22Rv1 (cell line): ENCODE results near the gene BPGM.

Experiments
- CTCF ChIP-seq: fragments of 450-650 bp; IDR thresholded peaks from 2 replicates; pipeline ENCODE4 v1.5.1; 2017; ENCODE audit warnings: mild to moderate bottlenecking
- ZFX ChIP-seq: fragments of 450-650 bp; IDR thresholded peaks from 2 replicates; pipeline ENCODE4 v1.6.1; 2017; ENCODE audit warnings: antibody characterized with exemption, borderline replicate concordance

- TF ChIP-seq CTCF, result peak; percentile 99
- no peak for TF ChIP-seq ZFX
These were observed 40.4 kb upstream of the BPGM start for GRCh38 chr7:134605978-134606923.
